Bronchial epithelial cell (primary cell): Measurements from ENCODE around the gene CIP2A. TPM values are rescaled to one million over a fixed set of nuclear protein-coding genes. Genes with fewer than 3 reads are reported as not detected.

Source experiments
- DNase-seq: peaks from one replicate; pipeline ENCODE4 v3.0.0-alpha.2; 2010; ENCODE audit warnings: low read depth
- FAIRE-seq: peaks from 2 replicates; lab custom pipeline; 2011; peaks lifted over from hg19 to GRCh38; lab: Jason Lieb, UNC
- H3K27me3 ChIP-seq: 2 replicates; pipeline ENCODE4 v1.5.1; 2011; ENCODE audit warnings: low read length; ENCODE audit not compliant: control insufficient read depth, insufficient read depth
- H3K36me3 ChIP-seq: 2 replicates; pipeline ENCODE4 v1.5.1; 2011; ENCODE audit warnings: low read length; ENCODE audit not compliant: control insufficient read depth, insufficient read depth
- H3K4me3 ChIP-seq: 2 replicates; pipeline ENCODE4 v1.5.1; 2011; ENCODE audit warnings: mild to moderate bottlenecking, low read depth, low read length, control low read depth
- CTCF ChIP-seq: IDR thresholded peaks from 2 replicates; pipeline ENCODE4 v1.5.1; 2011; ENCODE audit warnings: mild to moderate bottlenecking, moderate library complexity, low read length, control low read depth, inconsistent platforms; ENCODE audit not compliant: insufficient read depth, severe bottlenecking
- total RNA-seq: library from RNA; depleted of rRNA; stranded (reverse); fragments of >200 nt; gene quantifications from 2 replicates; pipeline ENCODE4 v1.2.1, GENCODE V29; 2014

Gene CIP2A
- total RNA-seq, 1 donor from 2014 or later = 0.79 TPM

- FAIRE-seq (no peak), DNase-seq (no peak)
- H3K4me3 ChIP-seq = no peak overlapping the region
- no peak for TF ChIP-seq CTCF
- H3K27me3 ChIP-seq = no peaks in the 10 kb centered on the region
- H3K36me3 ChIP-seq = no peaks in the 10 kb centered on the region
These were observed 33.2 kb downstream of the CIP2A start for GRCh38 chr3:108555966-108556581.

GRCh38 chr3:108554913-108555571 lies 34.2 kb downstream of the CIP2A start:
- no peaks in the 10 kb centered on the region for H3K27me3 ChIP-seq
- no peak for TF ChIP-seq CTCF
- no peak for FAIRE-seq
- no peaks in the 10 kb centered on the region for H3K36me3 ChIP-seq
- DNase-seq = no peak
- no peak overlapping the region for H3K4me3 ChIP-seq

- peak; percentile 17 for DNase-seq
- H3K36me3 ChIP-seq = no peaks in the 10 kb centered on the region
- no peak for TF ChIP-seq CTCF
- no peak overlapping the region for H3K4me3 ChIP-seq
- no peaks in the 10 kb centered on the region for H3K27me3 ChIP-seq
- FAIRE-seq = no peak
These were observed 35.0 kb downstream of the CIP2A start for GRCh38 chr3:108554229-108554628.

- no peak for FAIRE-seq
- TF ChIP-seq CTCF = peak; percentile 36
- Histone ChIP-seq H3K27me3 (no peaks in the 10 kb centered on the region), H3K4me3 (no peak overlapping the region), H3K36me3 (no peaks in the 10 kb centered on the region)
- DNase-seq = peak; percentile 54
These were observed 36.7 kb downstream of the CIP2A start for GRCh38 chr3:108552267-108553159.

- Histone ChIP-seq H3K27me3 (no peaks in the 10 kb centered on the region), H3K4me3 (no peak overlapping the region), H3K36me3 (no peaks in the 10 kb centered on the region)
- no peak for DNase-seq
- no peak for TF ChIP-seq CTCF
- FAIRE-seq = no peak
These were observed 40.4 kb downstream of the CIP2A start for GRCh38 chr3:108548886-108549285.
